Aorta (tissue), 5 donors: ENCODE data around the gene CACNG3. TPM values are rescaled to one million over a fixed set of nuclear protein-coding genes. Genes with fewer than 3 reads are reported as not detected.
"Not testable (repeated sequence)": the region's sequence is repeated elsewhere in the genome, so short reads cannot be mapped to it uniquely, and the experiment has no call there.

ENCODE experiments used
- ATAC-seq: fragments of 200-7000 bp; cut with Tn5 transposase; one replicate; pipeline ENCODE4 v1.9.1; 2022; ENCODE audit warnings: moderate library complexity; ENCODE audit not compliant: low FRiP score
- DNase-seq, 2 donors: peaks; one replicate each; pipeline ENCODE4 v3.0.0-alpha.2; 2020
- H3K27ac ChIP-seq, 2 donors: one replicate each; pipeline ENCODE4 v1.5.1; 2013; ENCODE audit warnings: low read length in 2 of 2, mild to moderate bottlenecking in 2 of 2, moderate library complexity in 2 of 2, control low read depth in 1 of 2, inconsistent platforms in 1 of 2, low read depth in 1 of 2
- H3K27me3 ChIP-seq, 2 donors: one replicate each; pipeline ENCODE4 v1.6.1; 2013; ENCODE audit warnings: control low read depth in 1 of 2, low read length in 1 of 2, mild to moderate bottlenecking in 1 of 2, moderate library complexity in 1 of 2; ENCODE audit not compliant: insufficient read depth in 2 of 2, control insufficient read depth in 1 of 2
- H3K36me3 ChIP-seq, 2 donors: one replicate each; pipeline ENCODE4 v1.6.1; 2013; ENCODE audit warnings: control low read depth in 1 of 2, low read length in 1 of 2, mild to moderate bottlenecking in 1 of 2; ENCODE audit not compliant: insufficient read depth in 2 of 2, control insufficient read depth in 1 of 2
- H3K4me1 ChIP-seq, 2 donors: one replicate each; pipeline ENCODE4 v1.6.1; 2013; ENCODE audit warnings: low read length in 2 of 2, control low read depth in 1 of 2, mild to moderate bottlenecking in 1 of 2, moderate library complexity in 1 of 2; ENCODE audit not compliant: insufficient read depth in 2 of 2, control insufficient read depth in 1 of 2
- H3K4me3 ChIP-seq, 2 donors: one replicate each; pipeline ENCODE4 v1.5.1; 2013; ENCODE audit warnings: low read length in 2 of 2, control low read depth in 1 of 2, mild to moderate bottlenecking in 1 of 2
- H3K9me3 ChIP-seq: one replicate; pipeline ENCODE4 v1.6.1; 2013; ENCODE audit warnings: mild to moderate bottlenecking, low read length; ENCODE audit not compliant: control insufficient read depth
- WGBS, 2 donors: extraction: QIAGEN DNeasy Blood & Tissue Kit; methylation state at CpG; one replicate each; pipeline ENCODE4 v1.1.7; 2013; 5-methylcytosine and 5-hydroxymethylcytosine counted together
- intact Hi-C, 2 donors: fragments of 100-400 bp; cut with DNase I; formaldehyde crosslinking; loops; one replicate each; pipeline versions ENCODE4 v1.14.2 to v1.15.0; 2022
- polyA plus RNA-seq, 2 donors: library from polyadenylated mRNA; stranded (reverse); fragments of 200-250 nt; gene quantifications; one replicate each; pipeline ENCODE4 v1.2.3, GENCODE V29; 2013
- total RNA-seq, 2 donors: library from RNA; stranded (reverse); fragmentation: NEBNext Ultra II Directional; extraction: Animal tissue kit (Norgen Biotek cat#: 25700); gene quantifications; one replicate each; pipeline ENCODE4 v1.2.1, GENCODE V29; 2021
- donor health status: healthy with polysubstance abuse.
- donor health status: Bipolar disorder and iron deficiency.
- donor health status: DM: no; HTN: no; CAD: no.
- donor health status: DM: no; HTN: no; CAD: no.
- donor health status: DM: yes; HTN: yes; CAD: no.

CACNG3 gene
- total and polyA plus RNA-seq, 4 donors, result not detected

DNA sequence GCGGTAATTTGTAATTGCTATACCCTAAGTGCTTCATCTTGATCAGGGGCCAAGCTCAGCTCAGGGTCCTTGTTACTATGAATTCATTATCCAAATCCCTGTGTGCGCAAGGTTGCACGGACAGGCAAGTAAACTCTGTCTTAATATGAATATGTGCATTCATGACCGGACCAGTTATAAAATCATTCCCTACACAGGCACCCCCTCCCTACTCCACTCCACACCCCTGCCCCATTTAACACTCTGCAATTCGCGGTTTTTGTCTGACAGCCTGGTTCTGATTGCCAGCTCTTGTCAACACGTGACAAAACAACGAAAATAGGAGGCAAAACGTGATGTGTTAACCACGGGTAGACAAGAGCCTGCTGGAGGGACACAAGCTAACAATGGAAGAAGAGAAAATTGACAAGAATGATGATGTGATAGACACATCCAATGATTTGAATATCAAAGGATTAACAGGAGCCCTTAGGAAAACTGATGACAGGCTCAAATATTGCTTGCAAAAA is 76.5 kb downstream of the CACNG3 start:
- no peaks in the 10 kb centered on the region for H3K27me3 ChIP-seq
- no peak overlapping the region for H3K27ac ChIP-seq
- no peak overlapping the region for H3K4me3 ChIP-seq
- WGBS, 2 donors, result 50 to 58% methylated on average over 10 of the region's 10 CpGs
- no peaks in the 10 kb centered on the region for H3K36me3 ChIP-seq
- no peaks in the 10 kb centered on the region for H3K4me1 ChIP-seq
- H3K9me3 ChIP-seq, result no peaks in the 10 kb centered on the region
- intact Hi-C loops, result loop anchor here in 1 of 2 donors (10.0 kb wide), 1 partner anchor 48 kb away; no protein-coding TSS in a partner anchor
- no peak for ATAC-seq
- DNase-seq, result no peak

DNA sequence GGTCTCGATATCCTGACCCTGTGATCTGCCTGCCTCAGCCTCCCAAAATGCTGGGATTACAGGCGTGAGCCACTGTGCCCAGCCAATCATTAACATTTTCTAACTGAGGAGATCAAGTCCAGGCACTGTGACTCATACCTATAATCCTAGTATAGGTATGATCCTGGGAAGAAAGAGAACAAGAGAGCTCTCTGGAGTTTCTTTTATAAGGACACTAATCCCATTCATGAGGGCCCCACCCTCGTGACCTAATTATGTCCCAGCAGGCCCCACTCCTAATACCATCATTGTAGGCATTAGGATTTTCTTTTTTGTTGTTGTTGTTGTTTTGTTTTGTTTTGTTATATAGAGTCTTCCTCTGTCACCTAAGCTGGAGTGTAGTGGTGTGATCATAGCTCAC is 80.4 kb downstream of the CACNG3 start:
- 85 to 88% methylated on average over 3 of the region's 3 CpGs for WGBS, 2 donors
- H3K9me3 ChIP-seq, result no peaks in the 10 kb centered on the region
- H3K4me3 ChIP-seq, result no peak overlapping the region
- intact Hi-C loops, result loop anchor here in 1 of 2 donors (10.0 kb wide), 1 partner anchor 52 kb away; no protein-coding TSS in a partner anchor
- ATAC-seq, result no peak
- no peaks in the 10 kb centered on the region for H3K4me1 ChIP-seq
- no peak for DNase-seq
- H3K27me3 ChIP-seq, result no peaks in the 10 kb centered on the region
- no peaks in the 10 kb centered on the region for H3K36me3 ChIP-seq
- H3K27ac ChIP-seq, result no peak overlapping the region

DNA sequence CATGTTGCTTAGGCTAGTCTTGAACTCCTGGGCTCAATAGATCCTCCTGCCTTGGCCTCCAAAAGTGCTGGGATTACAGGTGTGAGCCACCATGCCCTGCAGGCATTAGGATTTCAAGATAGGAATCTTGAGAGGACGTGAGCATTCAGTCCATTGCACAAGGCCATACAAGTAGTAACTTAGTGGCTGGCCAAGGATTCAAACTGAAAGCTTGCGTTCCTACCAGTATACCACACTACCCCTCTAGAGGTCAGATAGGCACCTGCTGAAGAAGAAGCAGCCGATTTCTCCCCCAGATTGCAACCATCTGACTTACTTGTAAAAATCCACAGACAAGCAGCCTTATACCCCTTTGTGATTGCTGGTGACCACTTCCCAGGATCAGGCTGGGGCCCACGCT is 80.9 kb downstream of the CACNG3 start:
- no peaks in the 10 kb centered on the region for H3K4me1 ChIP-seq
- no peaks in the 10 kb centered on the region for H3K27me3 ChIP-seq
- intact Hi-C loops, result loop anchor here in 1 of 2 donors (10.0 kb wide), 1 partner anchor 52 kb away; no protein-coding TSS in a partner anchor
- ATAC-seq (no peak), DNase-seq (no peak)
- 86% methylated on average over 4 of the region's 4 CpGs for WGBS, 2 donors
- H3K9me3 ChIP-seq, result no peaks in the 10 kb centered on the region
- H3K4me3 ChIP-seq, result no peak overlapping the region
- no peak overlapping the region for H3K27ac ChIP-seq
- no peaks in the 10 kb centered on the region for H3K36me3 ChIP-seq

DNA sequence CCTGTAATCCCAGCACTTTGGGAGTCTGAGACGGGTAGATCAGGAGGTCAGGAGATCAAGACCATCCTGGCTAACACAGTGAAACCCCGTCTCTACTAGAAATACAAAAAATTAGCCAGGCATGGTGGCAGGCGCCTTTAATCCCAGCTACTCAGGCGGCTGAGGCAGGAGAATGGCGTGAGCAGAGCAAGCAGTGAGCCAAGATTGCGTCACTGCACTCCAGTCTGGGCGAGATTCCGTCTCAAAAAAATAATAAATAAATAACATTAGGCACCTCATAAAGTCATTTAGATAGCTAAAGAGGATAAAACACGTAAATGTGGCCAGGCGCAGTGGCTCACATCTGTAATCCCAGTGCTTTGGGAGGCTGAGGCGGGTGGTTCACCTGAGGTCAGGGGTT is 87.7 kb downstream of the CACNG3 start:
- H3K36me3 ChIP-seq, ATAC-seq, H3K27me3 ChIP-seq, DNase-seq, H3K9me3 ChIP-seq, H3K27ac ChIP-seq, H3K4me1 ChIP-seq, intact Hi-C loops, H3K4me3 ChIP-seq: not testable (repeated sequence)
- 45 to 53% methylated on average over 11 of the region's 11 CpGs for WGBS, 2 donors

GRCh38 chr16:24344784-24345183 is 88.6 kb downstream of the CACNG3 start:
- Histone ChIP-seq H3K36me3 (no peaks in the 10 kb centered on the region), H3K27me3 (no peaks in the 10 kb centered on the region), H3K4me3 (no peak overlapping the region), H3K9me3 (no peaks in the 10 kb centered on the region), H3K27ac (no peak overlapping the region), H3K4me1 (no peaks in the 10 kb centered on the region)
- DNase-seq (no peak), ATAC-seq (no peak)
- intact Hi-C loops, result no loop called here
- WGBS, 2 donors, result 16 to 18% methylated on average over 2 of the region's 2 CpGs

DNA sequence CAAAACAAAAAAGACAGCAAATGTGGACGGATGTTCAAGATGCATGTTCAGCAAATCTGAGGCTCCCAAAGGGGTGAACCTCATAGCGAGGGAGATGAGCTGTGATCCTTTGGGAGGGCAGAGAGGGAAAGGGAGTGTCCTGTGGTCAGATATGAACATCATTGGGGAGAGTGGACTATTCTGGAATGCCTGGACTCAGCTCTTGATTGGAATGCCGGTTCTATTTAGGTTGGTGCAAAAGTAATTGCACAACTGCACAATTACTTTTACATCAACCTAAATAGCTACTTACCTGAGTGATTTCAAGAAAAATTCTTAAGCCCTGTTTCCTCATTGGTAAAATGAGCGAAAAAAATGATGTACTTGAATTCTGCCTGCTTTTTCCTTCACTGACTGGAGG is 89.6 kb downstream of the CACNG3 start:
- H3K9me3 ChIP-seq, result no peaks in the 10 kb centered on the region
- intact Hi-C loops, result no loop called here
- ATAC-seq, result no peak
- H3K27me3 ChIP-seq, result no peaks in the 10 kb centered on the region
- no peaks in the 10 kb centered on the region for H3K4me1 ChIP-seq
- 66 to 71% methylated on average over 4 of the region's 4 CpGs for WGBS, 2 donors
- no peaks in the 10 kb centered on the region for H3K36me3 ChIP-seq
- H3K27ac ChIP-seq, result no peak overlapping the region
- DNase-seq, result no peak
- no peak overlapping the region for H3K4me3 ChIP-seq

DNA sequence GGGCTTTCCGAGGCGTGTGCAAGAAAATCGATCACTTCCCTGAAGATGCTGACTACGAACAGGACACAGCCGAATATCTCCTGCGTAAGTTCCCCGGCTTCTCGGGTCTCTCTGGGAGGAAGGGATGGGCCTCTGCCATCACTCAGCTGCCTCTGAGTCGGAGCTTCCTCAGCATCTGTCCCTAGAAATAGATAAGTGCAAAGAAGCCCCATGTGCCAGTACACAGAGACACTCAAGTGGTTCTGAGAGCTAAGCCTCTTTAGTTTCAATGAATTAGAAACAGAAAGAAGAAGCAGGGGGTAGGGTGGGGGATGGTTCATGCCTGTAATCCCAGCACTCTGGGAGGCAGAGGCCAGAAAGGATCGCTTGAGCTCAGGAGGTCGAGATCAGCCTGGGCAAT is 90.6 kb downstream of the CACNG3 start:
- no peak overlapping the region for H3K4me3 ChIP-seq
- H3K9me3 ChIP-seq, result no peaks in the 10 kb centered on the region
- intact Hi-C loops, result no loop called here
- H3K4me1 ChIP-seq, result no peaks in the 10 kb centered on the region
- no peaks in the 10 kb centered on the region for H3K27me3 ChIP-seq
- H3K27ac ChIP-seq, result no peak overlapping the region
- 90% methylated on average over 11 of the region's 11 CpGs for WGBS, 2 donors
- H3K36me3 ChIP-seq, result no peaks in the 10 kb centered on the region
- ATAC-seq (no peak), DNase-seq (no peak)

- Histone ChIP-seq H3K4me3 (no peak overlapping the region), H3K27me3 (no peaks in the 10 kb centered on the region), H3K4me1 (no peaks in the 10 kb centered on the region), H3K9me3 (no peaks in the 10 kb centered on the region), H3K27ac (no peak overlapping the region), H3K36me3 (no peaks in the 10 kb centered on the region)
- DNase-seq (no peak), ATAC-seq (no peak)
- WGBS, 2 donors, result 34 to 37% methylated on average over 2 of the region's 2 CpGs
- intact Hi-C loops, result no loop called here
Measured at GRCh38 chr16:24347556-24347955, 91.4 kb downstream of the CACNG3 start.

GRCh38 chr16:24348545-24349290 is 92.6 kb downstream of the CACNG3 start:
- Histone ChIP-seq H3K4me3 (no peak overlapping the region), H3K27me3 (no peaks in the 10 kb centered on the region), H3K27ac (no peak overlapping the region), H3K36me3 (no peaks in the 10 kb centered on the region), H3K9me3 (no peaks in the 10 kb centered on the region), H3K4me1 (no peaks in the 10 kb centered on the region)
- intact Hi-C loops, result no loop called here
- DNase-seq (no peak), ATAC-seq (no peak)
- 40 to 42% methylated on average over 9 of the region's 9 CpGs for WGBS, 2 donors
